WERI-Rb-1 (cell line): ENCODE measurements around the gene MMD.

Source experiments
- DNase-seq: peaks from one replicate; pipeline ENCODE4 v3.0.0-alpha.2; 2020
- H3K27ac ChIP-seq: fragments of 250-450 bp; sonication (Bioruptor Pico); 2 replicates; pipeline ENCODE4 v1.5.1; 2020; ENCODE audit warnings: mild to moderate bottlenecking, moderate library complexity
- H3K27me3 ChIP-seq: fragments of 250-450 bp; sonication (Bioruptor Pico); 2 replicates; pipeline ENCODE4 v1.5.1; 2021; ENCODE audit warnings: mild to moderate bottlenecking, low read depth, moderate library complexity; ENCODE audit not compliant: insufficient read depth, severe bottlenecking
- H3K36me3 ChIP-seq: fragments of 250-450 bp; sonication (Bioruptor Pico); 2 replicates; pipeline ENCODE4 v1.5.1; 2020; ENCODE audit warnings: mild to moderate bottlenecking, moderate library complexity
- H3K4me3 ChIP-seq: 2 replicates; pipeline ENCODE4 v1.5.1; 2011; ENCODE audit warnings: low read depth, mild to moderate bottlenecking, control low read depth, low read length
- H3K9me3 ChIP-seq: fragments of 250-450 bp; sonication (Bioruptor Pico); 2 replicates; pipeline ENCODE4 v1.5.1; 2021; ENCODE audit warnings: mild to moderate bottlenecking, moderate library complexity; ENCODE audit not compliant: severe bottlenecking
- TF ChIP-seq, protein P1 (sequence below): IDR thresholded peaks from 2 replicates; pipeline ENCODE4 v1.5.1; 2011; ENCODE audit warnings: low read depth, mild to moderate bottlenecking, control low read depth, inconsistent platforms, low read length

The MMD gene

DNA sequence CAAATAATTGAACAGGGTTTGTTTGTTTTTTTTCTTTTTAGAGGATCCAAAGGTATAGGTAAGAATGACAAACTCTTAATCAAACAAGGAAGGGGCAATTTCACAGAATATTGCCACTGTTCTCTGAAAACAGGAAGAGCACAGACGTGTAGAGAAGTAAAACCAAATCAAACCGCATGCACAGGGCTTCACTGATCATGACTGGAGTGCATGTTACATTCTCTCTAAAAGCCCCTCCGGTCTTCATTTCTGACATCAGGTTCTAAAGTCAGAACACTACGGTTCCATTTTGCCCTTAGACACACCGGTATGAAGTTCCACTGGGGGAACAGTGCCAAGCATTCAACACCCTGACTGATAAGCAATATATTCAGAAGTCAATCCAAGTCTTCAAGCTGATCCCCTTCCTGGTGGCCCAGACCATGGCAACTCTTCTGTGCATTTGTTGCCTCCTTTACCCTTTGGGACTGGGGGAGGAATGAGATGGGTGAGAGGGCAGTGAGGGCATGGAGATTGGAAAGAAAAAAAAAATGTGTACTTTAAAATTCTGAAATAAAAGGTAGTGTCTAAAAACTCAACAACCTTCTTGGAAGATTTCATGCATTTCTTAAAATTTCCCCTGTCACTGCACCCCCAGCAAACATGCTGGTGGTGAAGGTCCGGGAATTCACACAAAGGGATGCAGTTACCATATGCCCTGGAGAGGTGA is 1.4 kb downstream of the MMD start:
- no peak overlapping the region for H3K27ac ChIP-seq

DNA sequence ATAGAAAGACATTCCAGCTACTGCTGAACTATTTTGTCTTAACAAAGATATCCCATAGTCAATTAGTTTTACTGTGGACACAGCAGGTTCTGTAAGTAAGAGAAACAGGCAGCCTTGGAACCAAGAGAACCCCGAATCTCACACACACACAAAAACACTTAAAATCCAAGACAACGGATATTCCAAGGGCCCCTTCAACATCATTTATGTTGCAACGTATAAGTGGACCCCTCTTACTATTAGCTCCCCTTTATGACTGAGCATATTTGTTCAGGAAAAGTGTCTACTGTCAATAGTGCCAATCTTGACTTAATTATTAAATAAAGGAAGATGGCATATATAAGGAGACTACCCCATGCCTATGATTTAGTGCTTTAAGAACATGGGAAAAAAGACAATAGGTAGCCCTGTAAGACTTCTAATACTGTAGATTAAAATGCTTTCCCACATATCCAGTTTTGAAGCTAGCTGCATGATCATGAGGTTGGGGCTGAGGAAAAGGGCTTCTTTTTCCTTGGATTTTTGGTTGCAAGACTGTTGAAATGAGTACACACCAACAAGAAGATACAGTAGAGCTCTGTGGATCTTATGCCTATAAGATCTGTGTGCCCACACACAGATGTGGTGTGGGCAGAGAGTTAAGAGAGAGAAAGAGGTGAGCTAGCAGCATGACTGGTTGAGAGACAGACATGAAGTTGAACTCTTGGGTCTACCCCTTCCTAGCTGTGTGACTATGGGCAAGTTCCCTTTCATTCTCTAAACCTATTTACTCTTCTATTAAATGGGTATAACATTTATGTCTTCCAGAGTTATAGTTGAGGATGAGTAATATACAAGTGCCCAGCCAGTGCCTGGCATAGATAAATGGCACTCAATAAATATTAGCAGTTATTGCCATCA is 3.0 kb downstream of the MMD start:
- Histone ChIP-seq H3K27ac (no peak overlapping the region), H3K36me3 (peaks cover 9% of the 10 kb centered on the region), H3K9me3 (no peaks in the 10 kb centered on the region), H3K27me3 (no peaks in the 10 kb centered on the region), H3K4me3 (no peak overlapping the region)
- TF ChIP-seq, protein P1, sequence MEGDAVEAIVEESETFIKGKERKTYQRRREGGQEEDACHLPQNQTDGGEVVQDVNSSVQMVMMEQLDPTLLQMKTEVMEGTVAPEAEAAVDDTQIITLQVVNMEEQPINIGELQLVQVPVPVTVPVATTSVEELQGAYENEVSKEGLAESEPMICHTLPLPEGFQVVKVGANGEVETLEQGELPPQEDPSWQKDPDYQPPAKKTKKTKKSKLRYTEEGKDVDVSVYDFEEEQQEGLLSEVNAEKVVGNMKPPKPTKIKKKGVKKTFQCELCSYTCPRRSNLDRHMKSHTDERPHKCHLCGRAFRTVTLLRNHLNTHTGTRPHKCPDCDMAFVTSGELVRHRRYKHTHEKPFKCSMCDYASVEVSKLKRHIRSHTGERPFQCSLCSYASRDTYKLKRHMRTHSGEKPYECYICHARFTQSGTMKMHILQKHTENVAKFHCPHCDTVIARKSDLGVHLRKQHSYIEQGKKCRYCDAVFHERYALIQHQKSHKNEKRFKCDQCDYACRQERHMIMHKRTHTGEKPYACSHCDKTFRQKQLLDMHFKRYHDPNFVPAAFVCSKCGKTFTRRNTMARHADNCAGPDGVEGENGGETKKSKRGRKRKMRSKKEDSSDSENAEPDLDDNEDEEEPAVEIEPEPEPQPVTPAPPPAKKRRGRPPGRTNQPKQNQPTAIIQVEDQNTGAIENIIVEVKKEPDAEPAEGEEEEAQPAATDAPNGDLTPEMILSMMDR = no peak
- no peak for DNase-seq

More for the DNA sequence above, 1.4 kb downstream of the MMD start:
- peaks cover 4% of the 10 kb centered on the region; the same call in 1 of the 2 replicates for H3K36me3 ChIP-seq
- TF ChIP-seq, protein P1 = no peak
- no peaks in the 10 kb centered on the region for H3K9me3 ChIP-seq
- H3K27me3 ChIP-seq = no peaks in the 10 kb centered on the region
- H3K4me3 ChIP-seq = peak overlapping the region; percentile 95
- DNase-seq = no peak

DNA sequence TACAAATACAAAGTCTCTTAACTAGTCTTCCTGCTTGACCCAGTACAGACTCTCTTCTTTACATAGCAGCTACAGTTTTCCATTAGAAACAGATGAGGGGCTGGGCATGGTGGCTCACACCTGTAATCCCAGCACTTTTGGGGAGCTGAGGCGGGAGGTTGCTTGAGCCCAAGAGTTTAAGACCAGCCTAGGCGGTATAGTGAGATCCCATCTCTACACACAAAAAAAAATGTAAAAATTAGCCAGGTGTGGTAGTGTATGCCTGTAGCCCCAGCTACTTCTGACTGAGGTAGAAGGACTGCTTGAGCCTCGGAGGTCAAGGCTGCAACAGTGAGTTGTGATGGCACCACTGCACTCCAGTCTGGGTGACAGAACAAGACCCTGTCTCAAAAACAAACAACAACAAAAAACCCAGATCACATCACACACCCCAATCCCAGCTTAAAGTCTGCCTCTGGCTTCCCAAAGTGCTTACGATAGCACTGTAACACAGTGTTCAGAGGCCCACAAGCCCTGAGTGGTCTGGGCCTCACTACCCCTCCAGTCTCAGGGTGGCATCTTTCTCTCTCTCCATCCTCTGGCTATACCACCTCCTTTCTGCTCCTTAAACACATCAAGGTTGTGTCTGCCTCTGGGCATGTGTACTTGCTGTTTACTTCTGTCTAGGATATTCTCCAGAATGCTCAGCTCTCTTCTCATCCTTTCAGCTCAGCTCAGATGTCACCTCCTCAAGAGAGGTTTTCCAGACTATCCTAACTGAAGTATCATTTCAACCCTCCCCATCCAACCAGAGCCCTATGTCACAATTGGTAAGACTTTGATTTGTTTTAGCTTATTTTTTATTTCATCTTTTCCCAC is 4.0 kb downstream of the MMD start:
- TF ChIP-seq, protein P1 = no peak
- Histone ChIP-seq H3K27ac (no peak overlapping the region), H3K27me3 (no peaks in the 10 kb centered on the region), H3K9me3 (no peaks in the 10 kb centered on the region), H3K36me3 (peaks cover 16% of the 10 kb centered on the region), H3K4me3 (no peak overlapping the region)
- no peak for DNase-seq

DNA sequence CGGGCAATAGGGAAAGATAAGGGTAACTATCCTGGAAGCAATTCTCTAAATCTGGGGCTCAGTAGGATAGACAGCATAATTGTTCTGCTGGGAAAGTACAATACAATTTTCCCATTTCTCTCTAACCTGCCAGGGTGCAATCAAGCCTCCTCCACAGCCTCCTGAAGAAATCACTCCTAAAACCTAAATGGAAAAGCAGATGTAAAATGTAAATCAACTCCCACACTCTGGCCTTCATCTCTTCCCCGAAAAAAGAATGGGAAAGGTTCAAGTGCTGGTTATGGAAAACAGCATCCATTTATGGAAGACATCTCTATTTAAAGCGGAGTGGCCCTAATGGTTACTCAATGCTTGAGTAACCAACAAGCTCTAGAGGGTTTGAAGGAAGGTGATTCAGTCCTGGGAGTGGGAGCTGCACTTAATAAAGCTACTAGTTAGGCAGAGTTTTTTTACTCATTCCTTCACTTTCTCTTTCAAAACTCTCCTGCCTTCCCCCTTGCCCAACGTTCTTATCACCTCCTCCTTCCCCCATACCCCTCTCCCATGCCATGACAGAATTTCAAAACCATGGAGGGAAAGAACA is 5.1 kb downstream of the MMD start:
- no peak overlapping the region for H3K4me3 ChIP-seq
- TF ChIP-seq, protein P1 = no peak
- H3K36me3 ChIP-seq = peaks cover 22% of the 10 kb centered on the region
- no peak for DNase-seq
- H3K9me3 ChIP-seq = no peaks in the 10 kb centered on the region
- no peaks in the 10 kb centered on the region for H3K27me3 ChIP-seq
- no peak overlapping the region for H3K27ac ChIP-seq

DNA sequence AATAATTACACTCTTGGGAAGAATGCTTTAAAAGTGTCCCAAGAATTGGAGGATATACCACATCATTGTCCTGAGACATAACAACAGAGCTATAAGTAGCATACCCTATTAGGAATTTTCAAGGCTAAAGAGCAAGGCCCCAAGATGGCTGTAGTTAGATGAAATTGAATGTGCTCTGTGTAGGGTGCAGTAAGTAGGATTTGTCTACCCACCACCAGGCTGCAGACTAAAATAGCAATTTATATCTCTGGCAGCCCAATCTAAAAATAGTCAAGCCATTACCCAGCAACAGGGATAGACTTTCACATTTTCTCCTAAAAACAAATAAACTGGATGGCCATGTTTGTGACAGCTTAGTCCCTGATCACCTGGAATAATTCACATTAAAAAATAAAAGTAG is 5.6 kb downstream of the MMD start:
- TF ChIP-seq, protein P1 = no peak
- no peak for DNase-seq
- H3K4me3 ChIP-seq = no peak overlapping the region
- H3K9me3 ChIP-seq = no peaks in the 10 kb centered on the region
- H3K27me3 ChIP-seq = no peaks in the 10 kb centered on the region
- no peak overlapping the region for H3K27ac ChIP-seq
- H3K36me3 ChIP-seq = peaks cover 28% of the 10 kb centered on the region
